HepG2 (cell line): Measurements from ENCODE around the gene UTS2R. TPM values are rescaled to one million over a fixed set of nuclear protein-coding genes. Genes with fewer than 3 reads are reported as not detected.

Experiments used
- ETV6 ChIP-seq: sonication (generic); formaldehyde crosslinking; conservative IDR thresholded peaks from 2 replicates; pipeline ENCODE4 v1.4.0; 2020; ENCODE audit warnings: missing genetic modification reagents
- FOXA1 ChIP-seq, 2 experiments: fragments of 450-650 bp in 1 of 2; sonication (generic) in 1 of 2; formaldehyde crosslinking in 1 of 2; IDR thresholded peaks; 2 replicates each; pipeline versions ENCODE4 v1.4.0 to v1.6.1; 2016 to 2020; ENCODE audit warnings: missing genetic modification reagents in 1 of 2
- FUBP1 ChIP-seq: sonication (generic); formaldehyde crosslinking; IDR thresholded peaks from 2 replicates; pipeline ENCODE4 v1.5.1; 2020; ENCODE audit warnings: missing genetic modification reagents, mild to moderate bottlenecking, borderline replicate concordance
- HIC2 ChIP-seq: sonication (generic); formaldehyde crosslinking; IDR thresholded peaks from 2 replicates; pipeline ENCODE4 v1.9.0; 2022; ENCODE audit warnings: low read depth, missing genetic modification reagents
- HNRNPH1 ChIP-seq: fragments of 200-400 bp; formaldehyde crosslinking; optimal IDR thresholded peaks from 2 replicates; pipeline ENCODE3; 2017; ENCODE audit warnings: mild to moderate bottlenecking, low read depth, low read length
- IRX3 ChIP-seq: sonication (generic); formaldehyde crosslinking; IDR thresholded peaks from 2 replicates; pipeline ENCODE4 v1.8.1; 2023; ENCODE audit warnings: mild to moderate bottlenecking, low read depth, missing genetic modification reagents, borderline replicate concordance
- KDM2A ChIP-seq: sonication (generic); formaldehyde crosslinking; IDR thresholded peaks from 2 replicates; pipeline ENCODE4 v1.4.0; 2020; ENCODE audit warnings: low read depth, missing genetic modification reagents, borderline replicate concordance
- KLF15 ChIP-seq: sonication (generic); formaldehyde crosslinking; IDR thresholded peaks from 2 replicates; pipeline ENCODE4 v1.8.1; 2023; ENCODE audit warnings: borderline replicate concordance, mild to moderate bottlenecking, inconsistent platforms, missing genetic modification reagents, mixed read lengths
- NBN ChIP-seq: fragments of 450-650 bp; conservative IDR thresholded peaks from 2 replicates; pipeline ENCODE4 v1.6.1; 2017
- NR2C2 ChIP-seq: sonication (generic); formaldehyde crosslinking; IDR thresholded peaks from 2 replicates; pipeline ENCODE4 v1.4.0; 2020; ENCODE audit warnings: missing genetic modification reagents, mild to moderate bottlenecking, moderate library complexity, borderline replicate concordance
- PAF1 ChIP-seq: IDR thresholded peaks from 2 replicates; pipeline ENCODE4 v1.6.1; 2016; ENCODE audit warnings: missing genetic modification reagents, missing compliant biosample characterization
- SMC3 ChIP-seq: IDR thresholded peaks from 2 replicates; pipeline ENCODE4 v1.6.1; 2011; ENCODE audit warnings: low read length, improper control_type of control experiment
- SP1 ChIP-seq, 2 experiments: fragments of 450-650 bp in 1 of 2; sonication (generic) in 1 of 2; formaldehyde crosslinking in 1 of 2; IDR thresholded peaks; 2 replicates each; pipeline versions ENCODE4 v1.4.0 to v1.6.1; 2016 to 2020; ENCODE audit warnings: missing genetic modification reagents in 1 of 2
- SP4 ChIP-seq: sonication (generic); formaldehyde crosslinking; IDR thresholded peaks from 2 replicates; pipeline ENCODE4 v1.8.1; 2023; ENCODE audit warnings: mild to moderate bottlenecking, missing genetic modification reagents
- ZBTB14 ChIP-seq: sonication (generic); formaldehyde crosslinking; IDR thresholded peaks from 2 replicates; pipeline ENCODE4 v1.4.0; 2020; ENCODE audit warnings: missing genetic modification reagents
- ZBTB20 ChIP-seq: sonication (generic); formaldehyde crosslinking; IDR thresholded peaks from 2 replicates; pipeline ENCODE4 v1.8.1; 2023; ENCODE audit warnings: missing genetic modification reagents, low read depth, mild to moderate bottlenecking, borderline replicate concordance
- ZBTB34 ChIP-seq: sonication (generic); formaldehyde crosslinking; IDR thresholded peaks from 2 replicates; pipeline ENCODE4 v1.8.0; 2022; ENCODE audit warnings: mild to moderate bottlenecking, missing genetic modification reagents
- ZNF24 ChIP-seq: fragments of 450-650 bp; IDR thresholded peaks from 2 replicates; pipeline ENCODE4 v1.6.1; 2017; ENCODE audit warnings: antibody characterized with exemption, mild to moderate bottlenecking
- ZNF253 ChIP-seq: sonication (generic); formaldehyde crosslinking; IDR thresholded peaks from 2 replicates; pipeline ENCODE4 v1.8.0; 2022; ENCODE audit warnings: mild to moderate bottlenecking, missing genetic modification reagents, borderline replicate concordance
- ZNF432 ChIP-seq: sonication (generic); formaldehyde crosslinking; IDR thresholded peaks from 2 replicates; pipeline ENCODE4 v1.5.0; 2020; ENCODE audit warnings: missing genetic modification reagents, mild to moderate bottlenecking, borderline replicate concordance
- ZNF460 ChIP-seq: sonication (generic); formaldehyde crosslinking; IDR thresholded peaks from 2 replicates; pipeline ENCODE4 v1.5.1; 2020; ENCODE audit warnings: missing genetic modification reagents, mild to moderate bottlenecking, borderline replicate concordance
- ZNF614 ChIP-seq: IDR thresholded peaks from 2 replicates; pipeline ENCODE4 v1.6.1; 2018; ENCODE audit warnings: missing biosample characterization, missing genetic modification reagents, inconsistent platforms, borderline replicate concordance
- ZNF839 ChIP-seq: sonication (generic); formaldehyde crosslinking; IDR thresholded peaks from 2 replicates; pipeline ENCODE4 v1.4.0; 2020; ENCODE audit warnings: missing genetic modification reagents, mild to moderate bottlenecking, borderline replicate concordance
- polyA plus RNA-seq, 8 experiments: library from polyadenylated mRNA; depleted of rRNA in 3 of 8; stranded (reverse) in 7 of 8; unstranded in 1 of 8; fragments of >200 nt; fragmentation: Illumina TruSeq in 4 of 8; extraction: Trizol in 4 of 8; gene quantifications; 2 replicates each; pipeline versions ENCODE4 v1.2.1 to v1.2.3, GENCODE V29; 2011 to 2016; ENCODE audit warnings: low read depth in 4 of 8, missing spikeins in 1 of 8, mixed read lengths in 1 of 8; ENCODE audit not compliant: insufficient read depth in 1 of 8
- total RNA-seq, 5 experiments: library from RNA; depleted of rRNA; stranded (reverse); fragments of >200 nt; fragmentation: Illumina TruSeq; extraction: Trizol; gene quantifications; 2 replicates each; pipeline ENCODE4 v1.2.3, GENCODE V29; 2016; ENCODE audit warnings: low read depth in 1 of 5

Gene UTS2R
- total and polyA plus RNA-seq, 2 of the 13 experiments (the other 11 are each of a cell fraction or from before 2014, with no cell fraction given) = 0.13 to 0.15 TPM

DNA sequence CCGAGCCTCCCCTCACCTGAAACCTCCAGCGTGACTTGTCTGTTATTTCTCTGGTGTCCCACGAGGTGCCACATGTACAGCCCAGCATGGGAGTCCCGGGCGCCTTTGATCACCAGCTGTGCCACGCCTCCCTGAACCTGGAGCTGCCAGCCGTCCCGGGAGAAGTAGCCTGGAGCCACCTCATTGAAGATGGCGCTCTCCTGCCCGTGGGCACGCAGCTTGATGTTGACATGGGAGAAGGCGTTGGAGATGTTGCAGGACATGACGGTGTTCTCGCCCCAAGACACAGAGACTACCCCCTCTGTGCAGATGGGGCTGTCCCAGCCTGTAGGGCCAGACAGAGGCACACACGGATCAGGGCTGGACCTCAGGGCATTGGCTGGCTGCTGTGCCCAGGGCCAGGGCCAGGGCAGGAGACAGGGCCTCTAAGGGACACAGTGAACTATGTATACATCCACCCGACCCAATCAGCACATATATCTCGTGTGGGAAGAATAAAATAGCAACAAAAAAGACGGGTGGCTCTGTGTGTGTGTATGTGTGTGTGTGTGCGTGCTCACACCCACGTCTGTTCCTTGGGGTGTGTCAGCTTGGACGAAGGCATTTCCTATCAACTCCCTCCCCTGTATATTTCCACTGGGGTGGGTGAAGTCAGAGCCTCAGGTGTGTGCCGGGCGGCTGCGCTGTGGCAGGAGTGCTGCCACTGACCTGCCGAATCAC lies 46.8 kb upstream of the UTS2R start (continued):
- TF ChIP-seq FUBP1 (CRISPR knock-in tag) = 0 out of 2 replicates have a peak, but pooled peaks have one; percentile 18
- peak; percentile 52; the same call in 1 of the 2 replicates for TF ChIP-seq HIC2 (CRISPR knock-in tag)
- peak; percentile 5 for TF ChIP-seq HNRNPH1
- TF ChIP-seq ZNF432 (CRISPR knock-in tag) = no peak
- no peak for TF ChIP-seq PAF1
- no peak for TF ChIP-seq SP1 (IDR thresholded peaks at IDR 0.05)
- 0 out of 2 replicates have a peak, but pooled peaks have one; percentile 5 for TF ChIP-seq SP1 (CRISPR knock-in tag; IDR thresholded peaks at IDR 0.05)
- no peak for TF ChIP-seq ZNF614 (CRISPR knock-in tag)
- TF ChIP-seq ZBTB20 (CRISPR knock-in tag) = no peak
- TF ChIP-seq NBN = no peak
- no peak for TF ChIP-seq NR2C2 (CRISPR knock-in tag)
- TF ChIP-seq IRX3 (CRISPR knock-in tag) = no peak
- TF ChIP-seq ZNF253 = peak; percentile 11; the same call in 1 of the 2 replicates
- 0 out of 2 replicates have a peak, but pooled peaks have one; percentile 1 for TF ChIP-seq ZBTB14 (CRISPR knock-in tag)
- no peak for TF ChIP-seq KLF15
- TF ChIP-seq ZBTB34 (CRISPR knock-in tag) = no peak
- no peak for TF ChIP-seq ZNF460 (CRISPR knock-in tag)
- TF ChIP-seq ZNF839 = 0 out of 2 replicates have a peak, but pooled peaks have one; percentile 3
- TF ChIP-seq FOXA1 (IDR thresholded peaks at IDR 0.05) = no peak
- 0 out of 2 replicates have a peak, but pooled peaks have one; percentile 18 for TF ChIP-seq FOXA1 (CRISPR knock-in tag; IDR thresholded peaks at IDR 0.05)
- no peak for TF ChIP-seq KDM2A
- TF ChIP-seq ETV6 (CRISPR knock-in tag) = no peak
- no peak for TF ChIP-seq ZNF24
- TF ChIP-seq SP4 (CRISPR knock-in tag) = 0 out of 2 replicates have a peak, but pooled peaks have one; percentile 11
- TF ChIP-seq SMC3 = no peak
